ENCODE results near the gene RUNX3.
A peak's percentile ranks its signal among the peaks of the same experiment; 100 is the strongest.

Gene RUNX3

GRCh38 chr1:24905979-24906720, 23.9 kb downstream of the RUNX3 start:
- no peak overlapping the region for H3K4me3 Mint-ChIP-seq
- H3K27me3 Mint-ChIP-seq, result no peaks in the 10 kb centered on the region
- H3K4me1 Mint-ChIP-seq, result peaks cover 16% of the 10 kb centered on the region
- H3K9me3 Mint-ChIP-seq, result no peaks in the 10 kb centered on the region
- DNase-seq, result peak; percentile 15
- CTCF ChIA-PET, result no interaction called here
- peaks cover 60% of the 10 kb centered on the region for H3K36me3 Mint-ChIP-seq
- H3K27ac Mint-ChIP-seq, result no peak overlapping the region

- peaks cover 58% of the 10 kb centered on the region for H3K36me3 Mint-ChIP-seq
- peaks cover 9% of the 10 kb centered on the region for H3K4me1 Mint-ChIP-seq
- H3K4me3 Mint-ChIP-seq, result no peak overlapping the region
- H3K9me3 Mint-ChIP-seq, result no peaks in the 10 kb centered on the region
- no peaks in the 10 kb centered on the region for H3K27me3 Mint-ChIP-seq
- no peak overlapping the region for H3K27ac Mint-ChIP-seq
- CTCF ChIA-PET, result no interaction called here
- DNase-seq, result peak; percentile 11
Measured at GRCh38 chr1:24905355-24905978, 24.6 kb downstream of the RUNX3 start.

- H3K27ac Mint-ChIP-seq, result no peak overlapping the region
- peaks cover 7% of the 10 kb centered on the region for H3K4me1 Mint-ChIP-seq
- peaks cover 60% of the 10 kb centered on the region for H3K36me3 Mint-ChIP-seq
- CTCF ChIA-PET, result no interaction called here
- no peaks in the 10 kb centered on the region for H3K27me3 Mint-ChIP-seq
- DNase-seq, result peak; percentile 15
- H3K9me3 Mint-ChIP-seq, result no peaks in the 10 kb centered on the region
- no peak overlapping the region for H3K4me3 Mint-ChIP-seq
Measured at GRCh38 chr1:24904731-24905354, 25.2 kb downstream of the RUNX3 start.

GRCh38 chr1:24903955-24904730, 25.9 kb downstream of the RUNX3 start:
- Mint-ChIP-seq H3K4me3 (no peak overlapping the region), H3K27ac (no peak overlapping the region), H3K36me3 (peaks cover 59% of the 10 kb centered on the region), H3K27me3 (no peaks in the 10 kb centered on the region), H3K9me3 (no peaks in the 10 kb centered on the region), H3K4me1 (peaks cover 11% of the 10 kb centered on the region)
- CTCF ChIA-PET, result no interaction called here
- DNase-seq, result peak; percentile 19

- no peaks in the 10 kb centered on the region for H3K27me3 Mint-ChIP-seq
- H3K4me3 Mint-ChIP-seq, result no peak overlapping the region
- H3K9me3 Mint-ChIP-seq, result no peaks in the 10 kb centered on the region
- H3K27ac Mint-ChIP-seq, result no peak overlapping the region
- peaks cover 54% of the 10 kb centered on the region for H3K36me3 Mint-ChIP-seq
- DNase-seq, result peak; percentile 10
- peaks cover 11% of the 10 kb centered on the region for H3K4me1 Mint-ChIP-seq
- CTCF ChIA-PET, result no interaction called here
Measured at GRCh38 chr1:24903560-24903954, 26.5 kb downstream of the RUNX3 start.

GRCh38 chr1:24903011-24903461, 27.0 kb downstream of the RUNX3 start:
- no peaks in the 10 kb centered on the region for H3K9me3 Mint-ChIP-seq
- no peak overlapping the region for H3K27ac Mint-ChIP-seq
- H3K4me1 Mint-ChIP-seq, result peaks cover 12% of the 10 kb centered on the region
- H3K36me3 Mint-ChIP-seq, result peaks cover 50% of the 10 kb centered on the region
- no peaks in the 10 kb centered on the region for H3K27me3 Mint-ChIP-seq
- DNase-seq, result peak; percentile 20
- H3K4me3 Mint-ChIP-seq, result no peak overlapping the region
- CTCF ChIA-PET, result no interaction called here

- H3K9me3 Mint-ChIP-seq, result no peaks in the 10 kb centered on the region
- no peak overlapping the region for H3K27ac Mint-ChIP-seq
- CTCF ChIA-PET, result no interaction called here
- no peak overlapping the region for H3K4me3 Mint-ChIP-seq
- peaks cover 45% of the 10 kb centered on the region for H3K36me3 Mint-ChIP-seq
- H3K27me3 Mint-ChIP-seq, result no peaks in the 10 kb centered on the region
- no peak for DNase-seq
- peaks cover 7% of the 10 kb centered on the region for H3K4me1 Mint-ChIP-seq
Measured at GRCh38 chr1:24902471-24902891, 27.6 kb downstream of the RUNX3 start.

GRCh38 chr1:24901791-24902470, 28.1 kb downstream of the RUNX3 start:
- Mint-ChIP-seq H3K27ac (no peak overlapping the region), H3K4me3 (no peak overlapping the region), H3K9me3 (no peaks in the 10 kb centered on the region), H3K27me3 (no peaks in the 10 kb centered on the region), H3K4me1 (peaks cover 7% of the 10 kb centered on the region), H3K36me3 (peaks cover 42% of the 10 kb centered on the region)
- CTCF ChIA-PET, result no interaction called here
- DNase-seq, result peak; percentile 18

GRCh38 chr1:24900985-24901781, 28.9 kb downstream of the RUNX3 start:
- no peak overlapping the region for H3K4me3 Mint-ChIP-seq
- DNase-seq, result peak; percentile 19
- H3K9me3 Mint-ChIP-seq, result no peaks in the 10 kb centered on the region
- H3K4me1 Mint-ChIP-seq, result peaks cover 7% of the 10 kb centered on the region
- peaks cover 3% of the 10 kb centered on the region for H3K27me3 Mint-ChIP-seq
- peak overlapping the region; percentile 19 for H3K27ac Mint-ChIP-seq
- peaks cover 42% of the 10 kb centered on the region for H3K36me3 Mint-ChIP-seq
- CTCF ChIA-PET, result no interaction called here

GRCh38 chr1:24900486-24900849, 29.6 kb downstream of the RUNX3 start:
- Mint-ChIP-seq H3K4me1 (peaks cover 7% of the 10 kb centered on the region), H3K4me3 (no peak overlapping the region), H3K9me3 (no peaks in the 10 kb centered on the region), H3K27me3 (peaks cover 4% of the 10 kb centered on the region), H3K27ac (peak overlapping the region; percentile 72), H3K36me3 (peaks cover 42% of the 10 kb centered on the region)
- DNase-seq, result peak; percentile 18
- CTCF ChIA-PET, result no interaction called here

- Mint-ChIP-seq H3K27ac (peak overlapping the region; percentile 72), H3K27me3 (peaks cover 4% of the 10 kb centered on the region), H3K4me1 (peaks cover 7% of the 10 kb centered on the region), H3K36me3 (peaks cover 41% of the 10 kb centered on the region), H3K4me3 (no peak overlapping the region), H3K9me3 (no peaks in the 10 kb centered on the region)
- DNase-seq, result peak; percentile 20
- CTCF ChIA-PET, result interaction anchor here (0.6 to 0.9 kb wide), 3 partner anchors 14 to 52 kb away, joined by 3 read pairs; no protein-coding TSS in a partner anchor
Measured at GRCh38 chr1:24899581-24900485, 30.2 kb downstream of the RUNX3 start.

- H3K4me1 Mint-ChIP-seq, result peaks cover 7% of the 10 kb centered on the region
Measured at GRCh38 chr1:24898909-24899439, 31.1 kb downstream of the RUNX3 start.

More at GRCh38 chr1:24898909-24899439, 31.1 kb downstream of the RUNX3 start:
- H3K36me3 Mint-ChIP-seq, result peaks cover 36% of the 10 kb centered on the region
- H3K9me3 Mint-ChIP-seq, result no peaks in the 10 kb centered on the region
- peak; percentile 20 for DNase-seq
- no peak overlapping the region for H3K27ac Mint-ChIP-seq
- no peak overlapping the region for H3K4me3 Mint-ChIP-seq
- CTCF ChIA-PET, result interaction anchor here (0.6 to 1.8 kb wide), 5 partner anchors 13 to 202 kb away, joined by 3 to 10 read pairs (median 3); no protein-coding TSS in a partner anchor
- peaks cover 4% of the 10 kb centered on the region for H3K27me3 Mint-ChIP-seq
